HG02938 (cell line): ENCODE results near the gene PTGDR2.

Experiments
- ATAC-seq: cut with Tn5 transposase; IDR thresholded peaks from one replicate; pipeline ENCODE4 v1.9.1; 2021; ENCODE audit warnings: mild to moderate bottlenecking, moderate library complexity; ENCODE audit not compliant: unreplicated experiment

PTGDR2 gene

DNA sequence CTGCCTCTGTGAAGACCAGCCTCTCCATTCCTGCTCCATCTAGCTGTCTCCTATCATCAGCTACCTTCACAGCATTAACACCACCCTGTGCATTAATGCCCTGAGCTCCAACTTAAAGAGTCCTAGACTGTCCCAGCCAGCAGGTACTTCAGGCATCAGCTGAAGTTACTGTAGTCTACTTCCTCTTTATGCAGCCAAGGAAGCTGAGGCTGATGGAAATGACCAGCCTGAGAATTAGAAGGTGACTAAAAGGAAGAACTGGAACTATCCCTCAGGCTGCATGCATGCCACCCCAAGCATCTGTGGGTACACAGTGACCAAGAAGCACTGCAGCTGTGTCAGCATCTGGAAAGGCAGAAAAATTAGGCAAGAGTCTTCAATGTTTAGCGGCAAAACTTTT is 42.4 kb downstream of the PTGDR2 start:
- ATAC-seq, result no peak

DNA sequence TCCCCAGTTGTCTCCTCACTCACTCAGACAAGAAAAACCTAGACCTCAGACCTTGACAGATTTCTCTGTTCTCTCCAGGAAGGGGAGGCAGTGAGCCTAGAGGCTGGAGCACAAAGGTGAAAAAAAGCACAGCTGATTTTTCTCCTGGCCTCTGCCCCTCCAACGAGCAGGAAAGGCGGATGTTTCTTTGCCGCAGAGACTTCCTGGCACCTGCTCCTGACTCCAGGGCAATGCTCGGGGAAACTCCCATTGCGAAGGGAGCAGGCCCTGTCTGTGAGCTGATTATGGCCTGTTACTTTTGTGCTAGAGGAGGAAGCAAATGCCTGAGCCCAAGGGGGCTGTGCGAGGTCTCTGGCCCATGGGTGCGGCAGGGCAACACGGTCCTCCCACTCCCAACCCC is 45.2 kb downstream of the PTGDR2 start:
- no peak for ATAC-seq

DNA sequence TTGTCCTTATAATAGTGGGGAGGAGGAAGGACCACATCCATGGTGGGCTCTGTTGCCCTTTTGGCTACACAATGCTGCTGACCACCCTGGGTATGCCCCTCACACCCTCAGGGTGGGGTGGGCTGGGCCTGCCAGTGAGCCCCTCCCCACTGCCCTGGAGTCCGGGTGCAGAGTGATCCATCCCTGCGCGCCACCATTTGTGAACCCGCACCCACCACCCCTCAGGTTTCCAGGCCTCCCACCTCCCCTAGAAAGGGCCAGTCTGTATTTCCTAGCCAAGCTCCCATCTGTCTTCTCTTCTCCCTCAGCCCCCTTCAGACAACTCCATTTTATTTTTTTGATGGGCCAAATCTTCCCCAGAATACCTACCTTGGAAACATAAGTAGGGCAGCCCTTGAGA is 45.6 kb downstream of the PTGDR2 start:
- ATAC-seq, result no peak

DNA sequence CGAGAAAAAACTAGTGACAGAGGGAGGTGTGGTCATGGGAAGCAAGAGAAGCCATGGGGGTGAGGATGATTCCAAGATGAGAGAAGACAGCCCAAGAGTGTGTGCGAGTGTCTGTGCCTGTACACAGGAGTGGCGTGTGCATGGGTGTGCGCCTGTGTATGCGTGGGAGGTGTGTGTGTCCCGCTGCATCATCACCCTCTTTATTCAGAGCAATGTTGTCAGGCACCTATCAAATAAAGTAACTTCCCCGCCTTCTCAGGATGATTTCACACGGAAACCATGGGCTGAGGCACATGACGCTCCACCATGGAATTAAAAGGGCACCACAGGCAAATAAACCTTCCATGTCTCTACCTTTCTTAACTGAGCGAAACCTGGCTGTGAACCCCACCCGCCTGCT is 46.1 kb downstream of the PTGDR2 start:
- ATAC-seq, result no peak

DNA sequence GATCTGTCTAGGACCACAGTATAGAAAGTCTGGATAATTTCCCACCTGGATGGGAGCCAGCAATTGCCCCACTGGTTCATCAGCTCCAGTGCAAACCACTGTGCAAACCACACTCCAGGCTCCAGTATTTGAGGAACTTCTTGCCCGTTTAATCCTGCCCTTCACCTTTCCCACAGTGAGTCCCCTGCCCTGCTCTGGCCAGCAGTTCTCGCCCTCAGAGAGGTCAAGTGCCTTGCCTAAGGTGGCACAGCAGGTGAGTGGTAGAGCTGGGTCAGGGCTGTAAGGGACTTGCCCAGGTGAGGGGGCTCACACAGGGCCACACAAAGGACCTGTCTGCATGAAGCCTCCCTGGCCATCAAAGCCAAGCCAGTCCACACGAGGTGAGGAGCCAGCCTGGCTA is 46.5 kb downstream of the PTGDR2 start:
- ATAC-seq, result no peak

DNA sequence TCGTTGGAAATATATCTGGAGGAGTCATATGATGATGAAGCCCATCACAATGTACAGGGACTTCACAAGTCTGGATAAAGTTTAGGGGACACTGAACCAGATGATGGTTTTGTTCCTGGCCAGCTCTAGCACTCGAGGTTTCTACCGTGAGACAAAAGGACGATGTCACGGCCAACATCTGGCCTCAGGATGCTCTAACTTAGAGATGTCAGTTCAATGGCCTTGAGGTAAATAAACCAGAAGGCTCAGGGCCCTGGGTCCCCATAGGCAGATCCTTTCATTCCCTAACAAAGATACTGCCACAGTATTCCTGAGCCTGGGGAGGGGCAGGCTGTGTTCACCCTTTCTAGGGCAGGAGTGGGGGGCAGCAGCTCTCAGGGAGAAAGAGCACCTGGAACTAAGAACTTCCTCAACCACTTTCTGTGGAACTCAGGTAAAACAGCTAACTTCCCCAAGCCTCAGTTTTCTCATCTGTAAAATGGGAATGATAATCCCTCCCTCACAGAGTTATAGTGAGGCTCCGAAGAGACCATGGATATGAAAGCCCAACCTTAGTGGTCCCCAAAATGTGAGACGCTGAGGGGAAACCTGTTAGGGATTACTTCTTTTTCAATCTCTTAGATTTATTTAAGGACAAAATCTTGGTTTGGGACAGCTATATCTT is 52.3 kb downstream of the PTGDR2 start:
- no peak for ATAC-seq

DNA sequence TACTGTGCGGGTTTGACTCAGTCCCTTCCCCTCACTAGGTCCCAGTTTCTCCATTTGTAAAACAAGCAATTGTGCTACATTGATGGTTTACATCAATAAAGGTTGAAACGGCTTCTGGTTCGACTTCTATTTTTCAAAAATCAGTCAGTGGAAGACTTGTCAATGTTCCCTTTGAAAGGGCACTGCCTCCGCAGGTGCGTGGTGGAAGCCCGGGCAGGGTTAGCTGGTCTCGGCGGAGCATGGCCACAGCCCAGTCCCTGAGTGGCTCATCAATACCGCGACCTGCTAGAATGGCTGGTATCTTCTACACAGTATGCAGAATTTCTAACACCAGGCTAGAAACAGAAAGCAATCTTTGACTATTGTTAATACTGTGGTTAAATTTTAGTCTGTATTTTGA is 54.6 kb downstream of the PTGDR2 start:
- no peak for ATAC-seq
